Liver (tissue), 3 donors: ENCODE measurements around the gene TMEM63A.

Source experiments
- CTCF ChIP-seq: fragments of 150-350 bp; IDR thresholded peaks from 2 replicates; pipeline ENCODE4 v1.5.1; 2017; ENCODE audit warnings: improper control_type of control experiment, low read depth, low read length; ENCODE audit not compliant: missing input control
- FOXA2 ChIP-seq: IDR thresholded peaks from 2 replicates; pipeline ENCODE4 v1.6.1; 2016; ENCODE audit warnings: antibody characterized with exemption
- MAX ChIP-seq: IDR thresholded peaks from 2 replicates; pipeline ENCODE4 v1.6.1; 2016; ENCODE audit warnings: antibody characterized with exemption
- RAD21 ChIP-seq, 2 donors: IDR thresholded peaks; 2 replicates each; pipeline ENCODE4 v1.6.1; 2016; ENCODE audit warnings: antibody characterized with exemption in 2 of 2, mild to moderate bottlenecking in 2 of 2
- YY1 ChIP-seq: IDR thresholded peaks from 2 replicates; pipeline ENCODE4 v1.6.1; 2016; ENCODE audit warnings: antibody characterized with exemption, mild to moderate bottlenecking
- donor health status: healthy.
- donor health status: healthy.

GRCh38 chr1:225873281-225873850 is 8.8 kb downstream of the TMEM63A start:
- TF ChIP-seq CTCF (no peak), FOXA2 (no peak), YY1 (no peak), RAD21 (IDR thresholded peaks at IDR 0.05) (no peak), MAX (no peak)
